HepG2 (cell line): ENCODE measurements around the gene DENND4C. TPM values are rescaled to one million over a fixed set of nuclear protein-coding genes. Genes with fewer than 3 reads are reported as not detected.

Experiments
- ATAC-seq: fragments of 200-7000 bp; cut with Tn5 transposase; 3 replicates; pipeline ENCODE4 v1.9.1; 2020; ENCODE audit warnings: mild to moderate bottlenecking, moderate library complexity
- BruUV-seq: library from RNA; stranded (reverse); fragments of 400-500 nt; replicated peaks from 2 replicates; lab custom pipeline; 2021; lab: Mats Ljungman, UMichigan
- CTCF ChIA-PET: fragments of 300-600 bp; formaldehyde crosslinking; extraction: SDS; loops from one replicate; lab custom pipeline; 2021; ENCODE audit warnings: low total read pairs, inconsistent platforms, low intra/inter-chr PET ratio; lab: Yijun Ruan, JAX
- POLR2A ChIA-PET: fragments of 350-600 bp; sonication (Branson Sonifier 250); formaldehyde crosslinking; loops from one replicate; lab custom pipeline; 2020; ENCODE audit warnings: antibody characterized with exemption, inconsistent platforms; lab: Yijun Ruan, JAX
- DNase-seq: peaks from one replicate; pipeline ENCODE4 v3.0.0-alpha.2; 2015; ENCODE audit warnings: low spot score
- FAIRE-seq: peaks from 3 replicates; lab custom pipeline; 2011; peaks lifted over from hg19 to GRCh38; lab: Jason Lieb, UNC
- H2AFZ ChIP-seq: one replicate; pipeline ENCODE4 v1.6.1; 2011; ENCODE audit warnings: low read length, inconsistent platforms
- H3K27ac ChIP-seq: fragments of 300-600 bp; 3 replicates; pipeline ENCODE4 v1.8.0; 2011; ENCODE audit warnings: mixed run types, mild to moderate bottlenecking, mixed read lengths, low read length, inconsistent platforms; ENCODE audit not compliant: insufficient read depth; ENCODE audit errors: extremely low read length
- H3K27me3 ChIP-seq, 2 experiments: fragments of 200-600 bp in 1 of 2; 2 replicates in 1 of 2; 3 replicates in 1 of 2; pipeline versions ENCODE4 v1.6.0 to v1.8.0; 2011; ENCODE audit warnings: low read length in 2 of 2, mild to moderate bottlenecking in 2 of 2, moderate library complexity in 2 of 2, inconsistent platforms in 1 of 2; ENCODE audit not compliant: insufficient read depth in 2 of 2, control insufficient read depth in 1 of 2
- H3K36me3 ChIP-seq, 2 experiments: fragments of 200-600 bp in 1 of 2; replicated peaks in 1 of 2; 2 replicates in 1 of 2; 3 replicates in 1 of 2; pipeline versions ENCODE4 v1.5.1 to v1.8.0; 2011; ENCODE audit warnings: low read length in 2 of 2, inconsistent platforms in 1 of 2; ENCODE audit not compliant: insufficient read depth in 2 of 2, control insufficient read depth in 1 of 2
- H3K4me1 ChIP-seq: 2 replicates; pipeline ENCODE4 v1.5.1; 2012; ENCODE audit warnings: low read length, inconsistent platforms; ENCODE audit not compliant: insufficient read depth
- H3K4me2 ChIP-seq: 2 replicates; pipeline ENCODE4 v1.6.0; 2011; ENCODE audit warnings: low read depth, low read length, inconsistent platforms
- H3K4me3 ChIP-seq, 3 experiments: fragments of 200-600 bp in 1 of 3; sonication (generic), shearing (Covaris generic) in 1 of 3; replicated peaks in 1 of 3; 2 replicates each; pipeline ENCODE4 v1.5.1; 2011 to 2016; ENCODE audit warnings: low read length in 3 of 3, inconsistent platforms in 2 of 3, low read depth in 2 of 3, mild to moderate bottlenecking in 2 of 3, control low read depth in 1 of 3, mixed read lengths in 1 of 3; ENCODE audit not compliant: insufficient read depth in 1 of 3
- H3K79me2 ChIP-seq: one replicate; pipeline ENCODE4 v1.6.1; 2011; ENCODE audit warnings: low read length, inconsistent platforms; ENCODE audit not compliant: insufficient read depth
- H3K9ac ChIP-seq: 2 replicates; pipeline ENCODE4 v1.6.0; 2011; ENCODE audit warnings: mild to moderate bottlenecking, low read depth, low read length, inconsistent platforms; ENCODE audit not compliant: insufficient read depth
- H3K9me3 ChIP-seq: 2 replicates; pipeline ENCODE4 v1.5.1; 2012; ENCODE audit warnings: mild to moderate bottlenecking, low read length
- H4K20me1 ChIP-seq: 2 replicates; pipeline ENCODE4 v1.6.0; 2011; ENCODE audit warnings: inconsistent platforms, mild to moderate bottlenecking, low read length, moderate library complexity; ENCODE audit not compliant: insufficient read depth
- ELK4 ChIP-seq: sonication (generic); formaldehyde crosslinking; IDR thresholded peaks from 2 replicates; pipeline ENCODE4 v1.9.0; 2021; ENCODE audit warnings: missing genetic modification reagents, borderline replicate concordance
- IRX3 ChIP-seq: sonication (generic); formaldehyde crosslinking; IDR thresholded peaks from 2 replicates; pipeline ENCODE4 v1.8.1; 2023; ENCODE audit warnings: mild to moderate bottlenecking, low read depth, missing genetic modification reagents, borderline replicate concordance
- KDM5A ChIP-seq: fragments of 200-600 bp; sonication (generic); IDR thresholded peaks from 2 replicates; pipeline ENCODE4 v1.7.0; 2018; ENCODE audit warnings: antibody characterized with exemption, mild to moderate bottlenecking, low read length, borderline replicate concordance
- MAFF ChIP-seq: IDR thresholded peaks from 2 replicates; pipeline ENCODE4 v1.6.1; 2011; ENCODE audit warnings: low read depth, low read length, improper control_type of control experiment
- MAFK ChIP-seq, 2 experiments: IDR thresholded peaks in 1 of 2; conservative IDR thresholded peaks in 1 of 2; 2 replicates each; pipeline ENCODE4 v1.6.1; 2011; ENCODE audit warnings: improper control_type of control experiment in 2 of 2, low read length in 2 of 2
- WIZ ChIP-seq: sonication (generic); formaldehyde crosslinking; IDR thresholded peaks from 2 replicates; pipeline ENCODE4 v1.5.1; 2020; ENCODE audit warnings: mild to moderate bottlenecking, missing genetic modification reagents
- ZNF432 ChIP-seq: sonication (generic); formaldehyde crosslinking; IDR thresholded peaks from 2 replicates; pipeline ENCODE4 v1.5.0; 2020; ENCODE audit warnings: missing genetic modification reagents, mild to moderate bottlenecking, borderline replicate concordance
- WGBS: methylation state at CpG from one replicate; pipeline ENCODE4 v1.1.6; 2017; ENCODE audit warnings: low lambda C conversion rate; 5-methylcytosine and 5-hydroxymethylcytosine counted together
- in situ Hi-C: cut with HindIII; loops from 2 replicates; pipeline ENCODE4 v1.10.0; 2017; ENCODE audit warnings: low pct_unique_long_range_greater_than_20kb; ENCODE audit not compliant: extremely low pct_ligation_motif_present
- intact Hi-C: fragments of 100-400 bp; cut with micrococcal nuclease; formaldehyde crosslinking; loops from one replicate; pipeline ENCODE4 v1.10.0; 2022; ENCODE audit not compliant: unreplicated experiment
- polyA plus RNA-seq, 8 experiments: library from polyadenylated mRNA; depleted of rRNA in 3 of 8; stranded (reverse) in 7 of 8; unstranded in 1 of 8; fragments of >200 nt; fragmentation: Illumina TruSeq in 4 of 8; extraction: Trizol in 4 of 8; gene quantifications; 2 replicates each; pipeline versions ENCODE4 v1.2.1 to v1.2.3, GENCODE V29; 2011 to 2016; ENCODE audit warnings: low read depth in 4 of 8, missing spikeins in 1 of 8, mixed read lengths in 1 of 8; ENCODE audit not compliant: insufficient read depth in 1 of 8
- total RNA-seq, 5 experiments: library from RNA; depleted of rRNA; stranded (reverse); fragments of >200 nt; fragmentation: Illumina TruSeq; extraction: Trizol; gene quantifications; 2 replicates each; pipeline ENCODE4 v1.2.3, GENCODE V29; 2016; ENCODE audit warnings: low read depth in 1 of 5

The DENND4C gene
- total and polyA plus RNA-seq, 2 of the 13 experiments (the other 11 are each of a cell fraction or from before 2014, with no cell fraction given), result 19.1 to 27.2 TPM

GRCh38 chr9:19231904-19232822 is 1.7 kb downstream of the DENND4C start:
- no TSS peak for BruUV-seq

DNA sequence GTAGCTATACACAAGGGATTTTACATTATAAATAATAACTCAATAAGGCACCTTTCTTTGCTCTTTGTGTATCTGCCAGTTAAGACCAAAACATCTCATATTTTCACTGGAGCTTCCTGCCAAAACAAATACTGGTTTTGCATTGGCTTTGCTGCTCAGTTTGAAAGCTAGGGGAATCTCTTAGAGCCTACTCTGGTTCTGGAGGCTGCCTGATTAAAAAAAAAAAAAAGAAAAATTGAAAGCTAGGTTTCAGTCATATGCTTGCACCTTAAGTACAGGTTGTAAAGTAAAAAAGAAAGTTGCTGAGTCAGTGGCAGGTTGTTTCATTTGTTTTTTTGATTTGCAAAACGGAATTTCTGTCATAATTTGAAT is 2.3 kb downstream of the DENND4C start:
- FAIRE-seq (no peak), ATAC-seq (no peak), DNase-seq (no peak)
- peaks cover 58% of the 10 kb centered on the region for H3K79me2 ChIP-seq
- H3K36me3 ChIP-seq, result no peaks in the 10 kb centered on the region
- peaks cover 32% of the 10 kb centered on the region for H3K4me1 ChIP-seq
- ChIA-PET POLR2A (interaction anchor here (0.9 to 1.7 kb wide), 3 partner anchors 31 to 143 kb away, joined by 3 to 7 read pairs (median 3); no protein-coding TSS in a partner anchor), CTCF (no interaction called here)
- no peak overlapping the region for H2AFZ ChIP-seq
- H4K20me1 ChIP-seq, result peaks cover 19% of the 10 kb centered on the region
- H3K27ac ChIP-seq, result peak overlapping the region; percentile 94
- in situ Hi-C loops (no loop called here), intact Hi-C loops (loop anchor here (5.0 to 10.0 kb wide), 5 partner anchors 62 to 224 kb away; partner anchors contain the start of genes PLIN2 and RRAGA)
- no TSS peak for BruUV-seq
- WGBS, result 30% methylated on average over 1 of the region's 1 CpG
- peak overlapping the region; percentile 88 to 92 (median 91); a peak in 4 of 6 replicates for H3K4me3 ChIP-seq
- no peaks in the 10 kb centered on the region for H3K9me3 ChIP-seq
- no peaks in the 10 kb centered on the region; a peak in 1 of 5 replicates for H3K27me3 ChIP-seq
- TF ChIP-seq ZNF432 (CRISPR knock-in tag), result no peak
- TF ChIP-seq MAFK (conservative IDR thresholded peaks at IDR 0.05 in 1 of 2, IDR thresholded peaks at IDR 0.05 in 1 of 2; ENCODE audit: low read length in 2 of 2), result peak in 1 of 2 experiments; percentile 39; a peak in 3 of 4 replicates
- TF ChIP-seq ELK4 (CRISPR knock-in tag), result no peak
- TF ChIP-seq WIZ (CRISPR knock-in tag), result no peak
- peak; percentile 36; the same call in 1 of the 2 replicates for TF ChIP-seq MAFF
- peak overlapping the region; percentile 83 for H3K4me2 ChIP-seq
- peak overlapping the region; percentile 93; the same call in 1 of the 2 replicates for H3K9ac ChIP-seq

More at GRCh38 chr9:19231904-19232822, 1.7 kb downstream of the DENND4C start:
- Histone ChIP-seq H3K4me3 (peak overlapping the region; percentile 88 to 92 (median 91)), H4K20me1 (peaks cover 19% of the 10 kb centered on the region), H2AFZ (no peak overlapping the region), H3K27ac (peak overlapping the region; percentile 94), H3K9ac (peak overlapping the region; percentile 93), H3K4me1 (peaks cover 32% of the 10 kb centered on the region), H3K27me3 (no peaks in the 10 kb centered on the region; a peak in 1 of 5 replicates), H3K4me2 (peak overlapping the region; percentile 83), H3K36me3 (no peaks in the 10 kb centered on the region), H3K79me2 (peaks cover 52% of the 10 kb centered on the region), H3K9me3 (no peaks in the 10 kb centered on the region)
- POLR2A ChIA-PET, result interaction anchor here (1.1 to 1.7 kb wide), 2 partner anchors 30 to 143 kb away, joined by 3 to 7 read pairs; no protein-coding TSS in a partner anchor
- no peak for ATAC-seq
- CTCF ChIA-PET, result no interaction called here
- DNase-seq, result no peak
- in situ Hi-C loops, result no loop called here
- intact Hi-C loops, result loop anchor here (2.0 to 10.0 kb wide), 7 partner anchors 29 to 225 kb away; partner anchors contain the start of genes PLIN2 and RRAGA
- no peak for FAIRE-seq
- TF ChIP-seq KDM5A (peak; percentile 37; the same call in 1 of the 2 replicates), IRX3 (CRISPR knock-in tag) (no peak)
- WGBS, result 3% methylated on average over 14 of the region's 14 CpGs
